Epithelial cell of esophagus (primary cell): ENCODE results near the gene APOBEC3F.

ENCODE experiments used
- DNase-seq: peaks from one replicate; pipeline ENCODE4 v3.0.0; 2010; ENCODE audit warnings: low read depth
- H3K4me3 ChIP-seq: 2 replicates; pipeline ENCODE4 v1.5.1; 2011; ENCODE audit warnings: mild to moderate bottlenecking, low read length, control low read depth
- TF ChIP-seq, protein P1 (sequence below): IDR thresholded peaks from 2 replicates; pipeline ENCODE4 v1.5.1; 2011; ENCODE audit warnings: low read depth, mild to moderate bottlenecking, low read length, control low read depth, inconsistent platforms; ENCODE audit not compliant: insufficient read depth; ENCODE audit errors: missing control alignments

Gene APOBEC3F

GRCh38 chr22:39101226-39101625 lies 60.6 kb downstream of the APOBEC3F start:
- H3K4me3 ChIP-seq: no peak overlapping the region
- no peak for DNase-seq
- TF ChIP-seq, protein P1, sequence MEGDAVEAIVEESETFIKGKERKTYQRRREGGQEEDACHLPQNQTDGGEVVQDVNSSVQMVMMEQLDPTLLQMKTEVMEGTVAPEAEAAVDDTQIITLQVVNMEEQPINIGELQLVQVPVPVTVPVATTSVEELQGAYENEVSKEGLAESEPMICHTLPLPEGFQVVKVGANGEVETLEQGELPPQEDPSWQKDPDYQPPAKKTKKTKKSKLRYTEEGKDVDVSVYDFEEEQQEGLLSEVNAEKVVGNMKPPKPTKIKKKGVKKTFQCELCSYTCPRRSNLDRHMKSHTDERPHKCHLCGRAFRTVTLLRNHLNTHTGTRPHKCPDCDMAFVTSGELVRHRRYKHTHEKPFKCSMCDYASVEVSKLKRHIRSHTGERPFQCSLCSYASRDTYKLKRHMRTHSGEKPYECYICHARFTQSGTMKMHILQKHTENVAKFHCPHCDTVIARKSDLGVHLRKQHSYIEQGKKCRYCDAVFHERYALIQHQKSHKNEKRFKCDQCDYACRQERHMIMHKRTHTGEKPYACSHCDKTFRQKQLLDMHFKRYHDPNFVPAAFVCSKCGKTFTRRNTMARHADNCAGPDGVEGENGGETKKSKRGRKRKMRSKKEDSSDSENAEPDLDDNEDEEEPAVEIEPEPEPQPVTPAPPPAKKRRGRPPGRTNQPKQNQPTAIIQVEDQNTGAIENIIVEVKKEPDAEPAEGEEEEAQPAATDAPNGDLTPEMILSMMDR: no peak

DNA sequence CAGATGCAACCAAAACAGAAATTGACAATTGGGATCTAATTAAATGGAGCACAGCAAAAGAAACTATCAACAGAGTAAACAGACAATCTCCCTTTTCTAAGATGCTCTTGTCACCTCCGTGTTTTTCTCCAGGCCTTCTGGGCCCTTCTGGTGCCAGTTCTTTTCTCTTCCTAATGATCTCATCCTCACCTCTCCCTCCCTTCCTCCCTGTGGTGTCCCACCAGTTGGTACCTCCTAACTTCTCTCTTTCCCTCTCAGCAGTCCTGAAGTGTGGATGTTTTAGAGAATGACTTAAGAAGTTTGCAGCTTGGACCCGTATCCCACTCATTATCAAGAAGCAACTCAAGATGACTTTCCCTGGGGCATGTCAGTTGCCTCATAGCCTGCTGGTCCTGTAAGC lies 62.8 kb downstream of the APOBEC3F start:
- H3K4me3 ChIP-seq: no peak overlapping the region
- TF ChIP-seq, protein P1: no peak
- no peak for DNase-seq
